Measurements from ENCODE around the gene TSTD2. TPM values are rescaled to one million over a fixed set of nuclear protein-coding genes. Genes with fewer than 3 reads are reported as not detected.

TSTD2 gene
- total RNA-seq, 2 experiments from 2014 or later, result 10.5 to 12.2 TPM

DNA sequence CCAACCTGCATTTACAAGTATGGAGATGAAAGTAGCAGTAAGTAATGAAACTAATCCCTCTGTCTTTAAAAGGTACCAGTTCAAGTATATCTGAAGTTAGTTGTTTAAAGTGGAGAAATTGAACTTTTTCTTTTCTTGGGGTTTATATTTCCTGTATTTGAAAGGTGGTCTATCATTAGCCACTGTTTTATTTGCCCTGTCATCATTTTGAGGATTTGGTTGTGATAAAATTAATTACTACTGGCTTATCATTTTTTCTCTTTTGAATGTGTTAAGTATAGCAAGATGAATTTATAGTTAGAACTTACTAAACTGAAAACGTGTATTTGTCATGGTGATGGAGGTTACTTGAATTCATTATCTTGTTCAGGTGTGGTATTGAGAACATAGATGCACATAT, 25.5 kb upstream of the TSTD2 start:
- Mint-ChIP-seq H3K27me3 (no peaks in the 10 kb centered on the region), H3K9me3 (no peaks in the 10 kb centered on the region), H3K27ac (no peak overlapping the region), H3K4me3 (no peak overlapping the region), H3K36me3 (ENCODE audit: low read depth) (peaks cover 77% of the 10 kb centered on the region), H3K4me1 (peaks cover 2% of the 10 kb centered on the region)
- POLR2A ChIA-PET, result no interaction called here
- CTCF ChIA-PET, result no interaction called here
- DNase-seq, result no peak

GRCh38 chr9:97651646-97652045, 18.5 kb upstream of the TSTD2 start:
- H3K9me3 Mint-ChIP-seq, result no peaks in the 10 kb centered on the region
- no peak overlapping the region for H3K4me3 Mint-ChIP-seq
- peaks cover 74% of the 10 kb centered on the region for H3K36me3 Mint-ChIP-seq (ENCODE audit: low read depth)
- peak overlapping the region; percentile 56 for H3K27ac Mint-ChIP-seq
- peaks cover 9% of the 10 kb centered on the region for H3K4me1 Mint-ChIP-seq
- POLR2A ChIA-PET, result interaction anchor here (0.6 to 2.9 kb wide), 3 partner anchors 18 to 45 kb away, joined by 3 to 11 read pairs (median 3); partner anchors contain the start of genes NCBP1 and TSTD2
- no peak for DNase-seq
- H3K27me3 Mint-ChIP-seq, result no peaks in the 10 kb centered on the region
- CTCF ChIA-PET, result interaction anchor here (0.5 kb wide), 1 partner anchor 249 kb away, joined by 3 read pairs; no protein-coding TSS in a partner anchor

GRCh38 chr9:97647996-97648395, 14.8 kb upstream of the TSTD2 start:
- no peaks in the 10 kb centered on the region for H3K27me3 Mint-ChIP-seq
- ChIA-PET CTCF (interaction anchor here (0.6 to 0.8 kb wide), 4 partner anchors 10 to 242 kb away, joined by 3 read pairs; no protein-coding TSS in a partner anchor), POLR2A (interaction anchor here (1.3 to 7.8 kb wide), 2 partner anchors 9 to 14 kb away, joined by 4 to 45 read pairs; partner anchors contain the start of genes NCBP1 and TSTD2)
- H3K4me1 Mint-ChIP-seq, result peaks cover 9% of the 10 kb centered on the region
- H3K4me3 Mint-ChIP-seq, result no peak overlapping the region
- no peak overlapping the region for H3K27ac Mint-ChIP-seq
- H3K9me3 Mint-ChIP-seq, result no peaks in the 10 kb centered on the region
- no peak for DNase-seq
- peaks cover 62% of the 10 kb centered on the region for H3K36me3 Mint-ChIP-seq (ENCODE audit: low read depth)

GRCh38 chr9:97645720-97646119, 12.6 kb upstream of the TSTD2 start:
- no peaks in the 10 kb centered on the region for H3K27me3 Mint-ChIP-seq
- POLR2A ChIA-PET, result interaction anchor here (1.1 to 7.8 kb wide), 2 partner anchors 11 to 12 kb away, joined by 3 to 45 read pairs; partner anchors contain the start of genes NCBP1 and TSTD2
- no peak for DNase-seq
- H3K27ac Mint-ChIP-seq, result no peak overlapping the region
- no peaks in the 10 kb centered on the region for H3K9me3 Mint-ChIP-seq
- CTCF ChIA-PET, result interaction anchor here (1.2 to 1.5 kb wide), 5 partner anchors 12 to 234 kb away, joined by 3 to 5 read pairs (median 3); partner anchors contain the start of genes NCBP1, TDRD7 and TSTD2
- H3K4me3 Mint-ChIP-seq, result no peak overlapping the region
- peaks cover 56% of the 10 kb centered on the region for H3K36me3 Mint-ChIP-seq (ENCODE audit: low read depth)
- H3K4me1 Mint-ChIP-seq, result peaks cover 4% of the 10 kb centered on the region

DNA sequence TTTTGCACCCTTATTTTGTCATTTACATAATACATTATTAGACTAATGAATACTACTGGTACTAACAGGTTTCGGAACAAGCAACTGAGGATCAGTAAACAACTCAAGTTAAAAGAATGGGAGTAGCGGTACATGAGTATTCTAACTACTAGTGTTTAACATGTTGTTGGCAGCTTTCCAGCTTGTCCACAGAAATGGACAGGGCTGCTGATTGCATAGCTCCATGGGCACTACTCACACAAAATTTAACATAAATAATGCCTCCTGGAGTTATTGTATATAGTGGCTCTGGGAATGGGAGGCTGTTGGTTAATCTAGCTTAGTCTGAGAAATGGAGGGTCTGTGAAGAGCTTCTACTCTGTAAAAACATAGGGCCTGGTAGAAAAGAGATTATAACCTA, 7.2 kb upstream of the TSTD2 start:
- DNase-seq, result no peak
- POLR2A ChIA-PET, result interaction anchor here (0.8 to 1.0 kb wide), 2 partner anchors 15 to 280 kb away, joined by 3 read pairs; no protein-coding TSS in a partner anchor
- Mint-ChIP-seq H3K4me1 (peaks cover 36% of the 10 kb centered on the region), H3K4me3 (no peak overlapping the region), H3K27ac (no peak overlapping the region), H3K36me3 (ENCODE audit: low read depth) (peaks cover 48% of the 10 kb centered on the region), H3K9me3 (no peaks in the 10 kb centered on the region), H3K27me3 (no peaks in the 10 kb centered on the region)
- CTCF ChIA-PET, result interaction anchor here (0.7 kb wide), 1 partner anchor 10 kb away, joined by 4 read pairs; no protein-coding TSS in a partner anchor

- POLR2A ChIA-PET, result interaction anchor here (1.3 kb wide), 1 partner anchor 9 kb away, joined by 4 read pairs; no protein-coding TSS in a partner anchor
- no peak for DNase-seq
Observed at GRCh38 chr9:97638666-97639065, 5.5 kb upstream of the TSTD2 start.

GRCh38 chr9:97636903-97637302, 3.7 kb upstream of the TSTD2 start:
- CTCF ChIA-PET, result interaction anchor here (1.0 kb wide), 1 partner anchor 38 kb away, joined by 3 read pairs; no protein-coding TSS in a partner anchor

More at GRCh38 chr9:97638666-97639065, 5.5 kb upstream of the TSTD2 start:
- Mint-ChIP-seq H3K27me3 (no peaks in the 10 kb centered on the region), H3K9me3 (no peaks in the 10 kb centered on the region), H3K4me1 (peaks cover 46% of the 10 kb centered on the region), H3K36me3 (ENCODE audit: low read depth) (peaks cover 44% of the 10 kb centered on the region), H3K27ac (no peak overlapping the region), H3K4me3 (no peak overlapping the region)
- CTCF ChIA-PET, result interaction anchor here (0.7 to 1.0 kb wide), 3 partner anchors 9 to 59 kb away, joined by 3 read pairs; partner anchors contain the start of gene XPA

GRCh38 chr9:97635026-97635425, 1.9 kb upstream of the TSTD2 start:
- CTCF ChIA-PET, result interaction anchor here (0.7 kb wide), 1 partner anchor 198 kb away, joined by 3 read pairs; no protein-coding TSS in a partner anchor
- POLR2A ChIA-PET, result interaction anchor here (3.5 to 5.0 kb wide), 2 partner anchors 10 to 62 kb away, joined by 32 to 45 read pairs; partner anchors contain the start of gene XPA
- H3K4me1 Mint-ChIP-seq, result peaks cover 57% of the 10 kb centered on the region

More at GRCh38 chr9:97636903-97637302, 3.7 kb upstream of the TSTD2 start:
- Mint-ChIP-seq H3K27ac (no peak overlapping the region), H3K9me3 (no peaks in the 10 kb centered on the region), H3K4me3 (peak overlapping the region; percentile 10), H3K27me3 (no peaks in the 10 kb centered on the region), H3K36me3 (ENCODE audit: low read depth) (peaks cover 37% of the 10 kb centered on the region), H3K4me1 (peaks cover 53% of the 10 kb centered on the region)
- no peak for DNase-seq
- POLR2A ChIA-PET, result no interaction called here

DNA sequence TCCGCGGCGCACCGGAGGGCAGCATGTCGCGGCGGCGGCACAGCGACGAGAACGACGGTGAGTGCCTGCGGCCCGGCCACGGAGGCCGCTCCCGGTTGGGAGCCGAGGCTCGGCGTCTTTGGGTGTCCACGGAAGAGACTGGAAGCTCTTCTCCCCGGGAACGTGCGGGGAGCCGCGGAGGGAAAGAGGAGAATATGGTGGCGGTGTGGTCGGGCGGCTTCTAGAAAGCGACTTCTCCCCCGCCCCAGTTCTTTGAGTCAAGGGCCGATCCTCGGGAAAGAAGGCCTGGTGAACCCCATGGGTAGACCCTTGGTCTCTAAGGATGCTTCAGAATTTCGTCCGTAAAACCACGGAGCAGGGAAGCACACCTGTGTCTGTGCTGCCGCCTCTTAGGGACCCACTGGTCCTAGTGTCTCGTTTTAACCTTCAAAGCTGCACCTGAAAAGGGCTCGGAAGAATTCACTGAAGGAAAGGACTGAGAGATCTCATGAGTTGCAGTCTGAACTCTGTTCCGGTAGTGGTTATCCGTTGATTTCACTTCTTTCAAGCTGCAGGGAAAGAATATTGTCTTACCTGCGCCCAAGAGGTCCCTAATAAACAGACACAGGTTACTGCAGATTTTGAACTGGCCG, 807 bp upstream of the TSTD2 start:
- no peaks in the 10 kb centered on the region for H3K27me3 Mint-ChIP-seq
- H3K36me3 Mint-ChIP-seq (ENCODE audit: low read depth), result peaks cover 19% of the 10 kb centered on the region
- H3K27ac Mint-ChIP-seq, result peak overlapping the region; percentile 97
- ChIA-PET CTCF (interaction anchor here (0.9 to 3.9 kb wide), 13 partner anchors 9 to 780 kb away, joined by 3 to 33 read pairs (median 5); partner anchors contain the start of genes TDRD7 and ZNF782), POLR2A (interaction anchor here (0.6 to 5.0 kb wide), 26 partner anchors 10 to 1184 kb away, joined by 3 to 45 read pairs (median 7); partner anchors contain the start of genes ANP32B, HABP4, TBC1D2 and TDRD7)
- DNase-seq, result no peak
- H3K4me1 Mint-ChIP-seq, result peaks cover 55% of the 10 kb centered on the region
- H3K4me3 Mint-ChIP-seq, result peak overlapping the region; percentile 86
- no peaks in the 10 kb centered on the region for H3K9me3 Mint-ChIP-seq

More at GRCh38 chr9:97635026-97635425, 1.9 kb upstream of the TSTD2 start:
- Mint-ChIP-seq H3K36me3 (ENCODE audit: low read depth) (peaks cover 24% of the 10 kb centered on the region), H3K9me3 (no peaks in the 10 kb centered on the region), H3K4me3 (peak overlapping the region; percentile 86), H3K27ac (peak overlapping the region; percentile 97), H3K27me3 (no peaks in the 10 kb centered on the region)
- DNase-seq, result no peak

GRCh38 chr9:97632248-97632984, 752 bp downstream of the TSTD2 start:
- POLR2A ChIA-PET, result interaction anchor here (0.5 to 5.0 kb wide), 23 partner anchors 9 to 1425 kb away, joined by 3 to 45 read pairs (median 7); partner anchors contain the start of genes ANP32B, HABP4, TBC1D2 and TDRD7
- no peaks in the 10 kb centered on the region for H3K27me3 Mint-ChIP-seq

DNA sequence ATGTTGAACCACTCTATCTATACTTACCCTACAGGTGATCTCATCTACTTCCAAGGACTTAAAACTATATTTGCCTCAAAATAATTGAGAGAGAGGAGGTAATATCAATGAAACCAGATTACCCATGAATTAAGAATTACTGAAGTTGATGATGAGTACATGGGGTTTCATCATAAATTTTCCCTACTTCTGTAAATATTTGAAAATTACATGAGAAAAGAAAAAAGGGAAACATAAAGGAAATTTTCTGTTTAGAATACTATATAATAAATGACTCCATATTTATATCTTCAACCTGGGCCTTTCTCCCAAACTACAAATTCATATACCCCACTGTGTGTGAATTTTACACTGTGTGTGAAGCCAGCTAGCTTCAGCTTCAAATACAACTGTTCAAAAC, 2.6 kb downstream of the TSTD2 start:
- Mint-ChIP-seq H3K4me3 (no peak overlapping the region), H3K4me1 (peaks cover 31% of the 10 kb centered on the region), H3K36me3 (ENCODE audit: low read depth) (peaks cover 9% of the 10 kb centered on the region), H3K9me3 (no peaks in the 10 kb centered on the region), H3K27ac (no peak overlapping the region), H3K27me3 (no peaks in the 10 kb centered on the region)
- DNase-seq, result no peak
- CTCF ChIA-PET, result interaction anchor here (3.6 to 3.9 kb wide), 2 partner anchors 15 to 16 kb away, joined by 16 to 33 read pairs; no protein-coding TSS in a partner anchor
- POLR2A ChIA-PET, result no interaction called here

More at GRCh38 chr9:97632248-97632984, 752 bp downstream of the TSTD2 start:
- peak overlapping the region; percentile 97 for H3K27ac Mint-ChIP-seq
- peaks cover 43% of the 10 kb centered on the region for H3K4me1 Mint-ChIP-seq
- CTCF ChIA-PET, result interaction anchor here (0.7 to 3.9 kb wide), 11 partner anchors 8 to 778 kb away, joined by 3 to 33 read pairs (median 5); partner anchors contain the start of genes TDRD7 and ZNF782
- no peaks in the 10 kb centered on the region for H3K9me3 Mint-ChIP-seq
- H3K4me3 Mint-ChIP-seq, result peak overlapping the region; percentile 86
- H3K36me3 Mint-ChIP-seq (ENCODE audit: low read depth), result peaks cover 14% of the 10 kb centered on the region
- DNase-seq, result no peak

GRCh38 chr9:97629156-97629555, 4.0 kb downstream of the TSTD2 start:
- peaks cover 7% of the 10 kb centered on the region for H3K36me3 Mint-ChIP-seq (ENCODE audit: low read depth)
- no peaks in the 10 kb centered on the region for H3K9me3 Mint-ChIP-seq
- peaks cover 19% of the 10 kb centered on the region for H3K4me1 Mint-ChIP-seq
- H3K27me3 Mint-ChIP-seq, result no peaks in the 10 kb centered on the region
- POLR2A ChIA-PET, result no interaction called here
- CTCF ChIA-PET, result interaction anchor here (1.0 to 3.6 kb wide), 3 partner anchors 13 to 217 kb away, joined by 3 to 16 read pairs (median 4); partner anchors contain the start of gene TDRD7
- no peak for DNase-seq
- H3K4me3 Mint-ChIP-seq, result no peak overlapping the region
- H3K27ac Mint-ChIP-seq, result no peak overlapping the region

All from activated CD4-positive, alpha-beta memory T cell treated with anti-CD3 and anti-CD28 coated beads, Interleukin-2, amount 10 ng/mL, durations not matched to agents 7 days and 5 days (primary cell).